HepG2 (cell line): Measurements from ENCODE around the gene THAP5. TPM values are rescaled to one million over a fixed set of nuclear protein-coding genes. Genes with fewer than 3 reads are reported as not detected.

Experiments
- ATM ChIP-seq: fragments of 450-650 bp; IDR thresholded peaks from 2 replicates; pipeline ENCODE4 v1.7.1; 2017; ENCODE audit warnings: mild to moderate bottlenecking, borderline replicate concordance
- BHLHE40 ChIP-seq: IDR thresholded peaks from 2 replicates; pipeline ENCODE4 v1.6.1; 2011; ENCODE audit warnings: low read length, improper control_type of control experiment
- CHD2 ChIP-seq: IDR thresholded peaks from 2 replicates; pipeline ENCODE4 v1.6.1; 2011; ENCODE audit warnings: low read depth, low read length, improper control_type of control experiment
- CHD4 ChIP-seq: fragments of 200-600 bp; sonication (generic); IDR thresholded peaks from 2 replicates; pipeline ENCODE4 v1.7.0; 2017; ENCODE audit warnings: mild to moderate bottlenecking, low read length, borderline replicate concordance
- DNMT3B ChIP-seq: conservative IDR thresholded peaks from 2 replicates; pipeline ENCODE4 v1.6.1; 2016; ENCODE audit warnings: missing biosample characterization, control low read depth
- PATZ1 ChIP-seq: sonication (generic); formaldehyde crosslinking; IDR thresholded peaks from 2 replicates; pipeline ENCODE4 v1.4.0; 2020; ENCODE audit warnings: missing genetic modification reagents
- TARDBP ChIP-seq: sonication (generic); formaldehyde crosslinking; IDR thresholded peaks from 2 replicates; pipeline ENCODE4 v1.8.0; 2022; ENCODE audit warnings: mild to moderate bottlenecking, missing genetic modification reagents
- ZBTB10 ChIP-seq: sonication (generic); formaldehyde crosslinking; IDR thresholded peaks from 2 replicates; pipeline ENCODE4 v1.4.0; 2020; ENCODE audit warnings: missing genetic modification reagents, borderline replicate concordance
- ZFY ChIP-seq: sonication (generic); formaldehyde crosslinking; IDR thresholded peaks from 2 replicates; pipeline ENCODE4 v1.4.0; 2020; ENCODE audit warnings: missing genetic modification reagents
- ZNF160 ChIP-seq: sonication (generic); formaldehyde crosslinking; IDR thresholded peaks from 2 replicates; pipeline ENCODE4 v1.8.0; 2022; ENCODE audit warnings: mild to moderate bottlenecking, inconsistent platforms, missing genetic modification reagents
- ZNF18 ChIP-seq: sonication (generic); formaldehyde crosslinking; IDR thresholded peaks from 2 replicates; pipeline ENCODE4 v1.8.0; 2022; ENCODE audit warnings: mild to moderate bottlenecking, missing genetic modification reagents; ENCODE audit not compliant: insufficient replicate concordance
- ZNF224 ChIP-seq: sonication (generic); formaldehyde crosslinking; IDR thresholded peaks from 2 replicates; pipeline ENCODE4 v1.5.0; 2020; ENCODE audit warnings: mild to moderate bottlenecking, missing genetic modification reagents
- ZNF646 ChIP-seq: sonication (generic); formaldehyde crosslinking; IDR thresholded peaks from 2 replicates; pipeline ENCODE4 v1.9.0; 2021; ENCODE audit warnings: mild to moderate bottlenecking, missing genetic modification reagents
- ZNF749 ChIP-seq: sonication (generic); formaldehyde crosslinking; IDR thresholded peaks from 2 replicates; pipeline ENCODE4 v1.8.0; 2022; ENCODE audit warnings: mild to moderate bottlenecking, missing genetic modification reagents, moderate library complexity, borderline replicate concordance
- polyA plus RNA-seq, 8 experiments: library from polyadenylated mRNA; depleted of rRNA in 3 of 8; stranded (reverse) in 7 of 8; unstranded in 1 of 8; fragments of >200 nt; fragmentation: Illumina TruSeq in 4 of 8; extraction: Trizol in 4 of 8; gene quantifications; 2 replicates each; pipeline versions ENCODE4 v1.2.1 to v1.2.3, GENCODE V29; 2011 to 2016; ENCODE audit warnings: low read depth in 4 of 8, missing spikeins in 1 of 8, mixed read lengths in 1 of 8; ENCODE audit not compliant: insufficient read depth in 1 of 8
- total RNA-seq, 5 experiments: library from RNA; depleted of rRNA; stranded (reverse); fragments of >200 nt; fragmentation: Illumina TruSeq; extraction: Trizol; gene quantifications; 2 replicates each; pipeline ENCODE4 v1.2.3, GENCODE V29; 2016; ENCODE audit warnings: low read depth in 1 of 5

Gene THAP5
- total and polyA plus RNA-seq, 2 of the 13 experiments (the other 11 are each of a cell fraction or from before 2014, with no cell fraction given) = 3.6 to 11.8 TPM

GRCh38 chr7:108569381-108570145, at the start of gene THAP5, which contains the start of gene DNAJB9 (continued):
- TF ChIP-seq ZBTB10 (CRISPR knock-in tag) (no peak), ZNF224 (CRISPR knock-in tag) (peak; percentile 71), ZNF646 (CRISPR knock-in tag) (no peak; the same call in 1 of the 2 replicates), ZNF160 (CRISPR knock-in tag) (0 out of 2 replicates have a peak, but pooled peaks have one; percentile 21), ATM (no peak), ZNF749 (CRISPR knock-in tag) (peak; percentile 69; the same call in 1 of the 2 replicates), PATZ1 (CRISPR knock-in tag) (0 out of 2 replicates have a peak, but pooled peaks have one; percentile 37), ZFY (CRISPR knock-in tag) (peak; percentile 99), CHD2 (no peak), TARDBP (CRISPR knock-in tag) (peak; percentile 73), BHLHE40 (peak; percentile 81), CHD4 (no peak), ZNF18 (peak; percentile 95), DNMT3B (CRISPR knock-in tag) (peak; percentile 80)
